IPS-11a (cell line): ENCODE measurements around the gene ABLIM1.

Experiments used
- H3K4me3 ChIP-seq: one replicate; pipeline ENCODE4 v1.5.1; 2013; ENCODE audit warnings: low read depth, low read length, control low read depth

Gene ABLIM1

GRCh38 chr10:114523876-114524275 is 134.2 kb downstream of the ABLIM1 start:
- no peak overlapping the region for H3K4me3 ChIP-seq

- H3K4me3 ChIP-seq, result no peak overlapping the region
Measured at GRCh38 chr10:114521255-114521654, 136.8 kb downstream of the ABLIM1 start.

GRCh38 chr10:114520453-114520852 is 137.6 kb downstream of the ABLIM1 start:
- H3K4me3 ChIP-seq, result no peak overlapping the region

DNA sequence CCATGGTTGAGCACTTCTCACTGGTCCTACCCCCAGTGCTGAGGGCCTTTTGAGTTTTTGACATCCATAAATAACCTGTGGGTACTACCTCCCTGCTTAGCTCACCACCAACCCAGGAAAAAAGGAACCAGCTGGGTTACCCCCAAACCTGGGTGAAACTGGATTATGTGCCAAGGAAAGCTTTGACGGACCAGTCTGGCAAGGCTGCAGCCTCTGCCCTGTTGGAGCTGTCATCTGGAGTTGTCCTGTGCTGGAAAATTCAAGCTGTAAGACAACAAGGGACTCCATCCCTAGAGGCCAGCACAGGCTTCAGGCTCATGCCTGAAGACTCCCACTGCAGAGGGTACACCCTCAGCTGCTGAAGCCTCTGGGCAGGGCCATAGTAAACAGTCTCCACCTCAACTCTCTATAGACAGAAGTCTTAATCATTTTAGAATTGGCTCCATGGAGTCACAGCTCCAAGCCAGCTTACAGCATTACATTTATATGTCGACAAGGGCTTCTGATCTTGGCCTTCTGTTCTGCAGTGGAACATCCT is 138.2 kb downstream of the ABLIM1 start:
- H3K4me3 ChIP-seq, result no peak overlapping the region

DNA sequence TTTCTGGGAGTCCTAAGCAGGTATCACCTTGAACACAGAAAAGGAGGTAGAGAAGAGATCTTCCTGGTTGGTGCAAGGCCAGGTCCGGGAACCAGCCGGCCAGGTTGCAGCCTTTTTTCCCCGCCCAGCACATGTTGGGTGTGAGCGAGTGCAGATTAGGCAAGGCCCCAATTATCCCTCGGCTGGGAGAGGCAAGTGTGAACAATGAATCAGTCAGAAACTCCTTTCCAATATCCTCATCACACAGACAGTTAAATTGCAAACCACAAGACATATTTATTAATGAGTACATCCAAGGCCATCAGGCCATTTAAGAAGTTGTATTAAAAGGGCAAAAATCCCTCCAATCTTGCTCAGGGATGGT is 138.8 kb downstream of the ABLIM1 start:
- no peak overlapping the region for H3K4me3 ChIP-seq

DNA sequence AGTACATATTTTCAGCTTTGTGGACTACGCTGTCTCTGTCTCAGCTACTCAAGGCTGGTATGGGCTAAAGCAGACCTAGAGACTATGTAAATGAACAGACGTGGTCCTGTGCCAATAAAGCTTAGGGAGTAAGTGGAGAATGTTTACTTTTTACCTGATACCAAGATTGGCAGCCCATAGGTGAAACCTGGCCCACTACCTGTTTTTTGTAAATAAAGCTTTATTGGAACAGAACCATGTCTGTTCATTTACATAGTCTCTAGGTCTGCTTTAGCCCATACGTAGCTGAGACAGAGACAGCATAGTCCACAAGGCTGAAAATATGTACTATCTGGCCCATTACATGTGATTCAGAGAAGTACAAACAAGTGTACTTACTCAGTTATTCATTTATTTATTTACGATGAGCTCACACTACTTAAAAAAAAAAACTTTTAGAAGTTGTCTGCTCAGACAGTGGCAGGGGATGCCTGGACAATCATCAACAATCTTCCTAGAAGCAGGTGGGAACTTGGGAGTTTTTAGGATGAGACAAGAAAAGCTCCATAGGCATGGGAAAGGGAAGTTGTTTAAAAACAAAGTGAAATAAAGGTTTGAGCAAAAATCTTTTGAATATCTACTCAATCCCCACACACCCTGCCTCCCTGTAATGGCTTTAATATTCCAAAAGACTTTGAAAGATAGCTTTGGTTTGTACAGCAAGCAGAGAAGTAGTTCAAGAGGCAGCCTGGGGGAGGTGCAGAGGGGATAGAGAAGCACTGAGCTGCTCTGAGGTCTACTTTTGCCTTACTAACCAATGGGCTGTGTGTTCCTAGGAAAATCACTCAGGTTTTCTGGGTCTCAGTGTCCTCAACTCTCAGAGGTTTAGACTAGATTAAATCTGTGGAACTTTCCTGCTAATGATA is 139.4 kb downstream of the ABLIM1 start:
- H3K4me3 ChIP-seq, result no peak overlapping the region

DNA sequence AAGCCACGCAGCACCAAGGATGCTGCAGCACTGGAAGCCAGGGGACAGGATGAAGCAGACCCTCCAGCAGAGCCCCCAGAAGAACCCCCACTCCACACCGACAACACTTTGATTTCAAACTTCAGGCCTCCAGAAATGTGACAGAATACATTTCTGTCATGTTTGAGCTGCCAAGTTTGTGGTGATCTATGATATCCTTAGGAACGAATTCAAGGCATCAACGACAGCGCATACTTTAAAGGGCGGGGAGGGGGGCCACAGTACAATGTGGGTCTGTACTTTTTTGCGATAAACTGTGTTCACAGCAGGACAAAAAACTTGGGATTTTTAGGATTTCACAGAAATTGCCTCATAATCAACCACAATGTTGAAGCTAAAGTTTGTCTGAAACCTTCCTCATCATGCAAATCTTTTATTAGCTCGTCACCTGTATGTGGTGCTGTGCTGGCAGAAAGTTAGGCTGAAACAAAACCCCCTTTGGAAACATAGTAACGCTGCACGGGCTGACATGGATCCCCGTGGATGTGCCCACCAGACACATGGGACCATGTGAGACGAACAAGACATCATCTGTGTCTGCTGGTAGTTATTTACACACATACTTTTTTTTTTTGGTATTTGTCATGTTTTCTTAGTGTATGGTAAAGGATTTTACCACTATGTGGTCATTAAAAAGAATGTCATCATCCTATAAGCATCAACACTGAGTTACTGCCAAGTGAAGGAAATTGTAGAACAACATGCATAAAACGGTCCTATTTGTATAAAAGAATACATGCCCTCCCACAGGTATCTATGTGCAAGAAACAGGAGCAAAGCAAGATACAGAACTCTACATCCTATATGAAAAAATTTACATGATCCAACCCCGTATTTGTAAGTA is 140.5 kb downstream of the ABLIM1 start:
- H3K4me3 ChIP-seq, result no peak overlapping the region

- H3K4me3 ChIP-seq, result no peak overlapping the region
Measured at GRCh38 chr10:114516356-114516755, 141.7 kb downstream of the ABLIM1 start.

GRCh38 chr10:114515298-114515914 is 142.7 kb downstream of the ABLIM1 start:
- H3K4me3 ChIP-seq, result no peak overlapping the region

GRCh38 chr10:114513381-114513792 is 144.7 kb downstream of the ABLIM1 start:
- no peak overlapping the region for H3K4me3 ChIP-seq

- no peak overlapping the region for H3K4me3 ChIP-seq
Measured at GRCh38 chr10:114511881-114512280, 146.2 kb downstream of the ABLIM1 start.

DNA sequence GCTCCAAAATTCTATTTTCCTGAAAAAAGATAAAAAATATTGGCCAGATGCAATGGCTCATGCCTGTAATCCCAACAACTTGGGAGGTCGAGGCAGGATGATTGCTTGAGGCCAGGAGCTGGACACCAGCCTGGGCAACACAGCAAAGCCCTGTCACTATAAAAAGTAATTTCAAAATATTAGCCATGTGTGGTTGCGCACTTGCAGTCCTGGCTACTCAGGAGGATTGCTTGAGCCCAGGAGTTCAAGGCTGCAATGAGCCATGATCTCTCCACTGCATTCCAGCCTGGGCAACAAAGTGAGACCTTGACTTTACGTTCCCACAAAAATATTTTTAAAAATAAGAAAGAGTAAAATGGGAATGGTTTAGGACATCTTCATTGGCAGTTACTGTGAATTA is 149.7 kb downstream of the ABLIM1 start:
- H3K4me3 ChIP-seq, result no peak overlapping the region

- H3K4me3 ChIP-seq, result no peak overlapping the region
Measured at GRCh38 chr10:114507449-114507848, 150.6 kb downstream of the ABLIM1 start.

GRCh38 chr10:114506871-114507385 is 151.1 kb downstream of the ABLIM1 start:
- no peak overlapping the region for H3K4me3 ChIP-seq

- H3K4me3 ChIP-seq, result no peak overlapping the region
Measured at GRCh38 chr10:114504769-114505579, 153.1 kb downstream of the ABLIM1 start.

DNA sequence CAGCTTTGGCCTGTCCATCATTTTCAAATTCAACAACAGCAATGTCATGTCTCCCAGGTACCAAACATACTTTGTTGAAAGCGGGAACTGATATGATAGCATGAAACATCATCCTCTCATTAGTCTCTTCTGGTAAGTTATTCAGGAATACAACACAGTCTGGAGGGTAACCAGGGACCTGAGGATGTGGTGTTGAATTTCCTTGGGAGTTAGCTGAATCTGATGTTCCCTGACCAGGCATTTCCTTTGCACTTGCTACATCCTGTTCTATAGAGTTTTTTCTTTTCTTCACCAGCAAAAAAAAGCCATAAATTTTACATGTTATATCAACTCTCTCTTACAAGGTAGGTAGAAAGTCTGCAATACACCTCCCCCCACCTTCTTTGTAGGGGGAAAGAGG is 156.0 kb downstream of the ABLIM1 start:
- no peak overlapping the region for H3K4me3 ChIP-seq

DNA sequence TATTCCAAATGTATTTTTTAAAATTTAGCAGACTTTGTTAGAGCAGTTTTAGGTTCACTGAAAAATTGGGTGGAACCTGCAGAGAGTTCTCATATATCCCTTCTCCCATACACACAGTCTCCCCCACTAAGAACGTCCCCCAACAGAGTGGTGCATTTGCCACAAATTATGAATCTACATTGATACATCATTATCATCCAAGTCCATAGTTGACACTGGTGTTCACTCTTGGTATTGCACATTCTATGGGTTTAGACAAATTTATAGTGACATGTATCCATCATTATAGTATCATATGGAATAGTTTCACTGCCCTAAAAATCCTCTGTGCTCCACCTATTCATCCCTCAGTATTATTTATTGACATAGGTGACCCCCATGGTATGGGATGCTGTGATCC is 156.4 kb downstream of the ABLIM1 start:
- no peak overlapping the region for H3K4me3 ChIP-seq

GRCh38 chr10:114500643-114501042 is 157.4 kb downstream of the ABLIM1 start:
- H3K4me3 ChIP-seq, result no peak overlapping the region

DNA sequence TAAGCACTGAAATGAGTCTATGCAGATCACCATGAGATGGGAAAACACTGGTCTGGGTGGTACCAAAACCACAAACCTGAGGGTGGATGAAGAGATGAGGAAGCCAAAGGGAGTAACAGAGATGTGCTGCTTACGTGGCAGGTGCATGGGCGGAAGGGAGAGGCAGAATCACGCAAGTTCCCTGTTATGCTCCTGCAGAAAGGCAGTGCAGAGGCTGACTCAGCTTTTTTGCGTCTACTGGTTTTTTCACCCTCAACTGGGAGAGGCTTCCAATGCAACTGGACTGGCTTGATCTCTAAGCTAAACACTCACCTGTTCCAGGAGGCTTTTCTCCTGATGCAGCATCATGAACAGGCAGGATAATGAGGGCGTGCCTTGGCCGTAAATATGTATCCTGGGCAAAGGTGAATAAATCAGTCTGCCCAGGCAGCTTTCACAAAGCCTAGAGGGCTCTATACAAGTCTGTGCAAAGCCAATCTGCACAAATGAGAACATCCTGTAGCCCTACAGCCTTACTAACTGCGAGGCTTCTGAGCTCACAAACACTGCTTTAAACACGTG is 158.4 kb downstream of the ABLIM1 start:
- no peak overlapping the region for H3K4me3 ChIP-seq

GRCh38 chr10:114499116-114499515 is 159.0 kb downstream of the ABLIM1 start:
- H3K4me3 ChIP-seq, result no peak overlapping the region
